Measurements from ENCODE around the gene FASN. TPM values are rescaled to one million over a fixed set of nuclear protein-coding genes. Genes with fewer than 3 reads are reported as not detected.

Gene FASN
- total RNA-seq, 4 donors from 2014 or later: 30.3 to 63.6 (median 44.8) TPM

GRCh38 chr17:82106688-82107305 lies 8.8 kb upstream of the FASN start:
- no peaks in the 10 kb centered on the region for H3K27me3 ChIP-seq
- peaks cover 23 to 61% (median 46%) of the 10 kb centered on the region in 4 donors for H3K4me1 ChIP-seq
- DNase-seq (ENCODE audit: extremely low spot score): no peak
- H3K36me3 ChIP-seq: peaks cover 0 to 7% (median 0%) of the 10 kb centered on the region in 4 donors
- H3K9me3 ChIP-seq: no peaks in the 10 kb centered on the region
- intact Hi-C loops (cut with DNase I): no loop called here
- H3K27ac ChIP-seq (replicated peaks in 1 of 4): peak overlapping the region; percentile 48 to 62 (median 53)
- 72% methylated on average over 9 of the region's 9 CpGs for WGBS
- peak overlapping the region in 3 of 4 donors; percentile 23 to 34 (median 28) for H3K4me3 ChIP-seq
- TF ChIP-seq POLR2A (IDR thresholded peaks at IDR 0.05; ENCODE audit: low read depth) (no peak), CTCF (IDR thresholded peaks at IDR 0.05) (no peak), POLR2AphosphoS5 (IDR thresholded peaks at IDR 0.05) (no peak), EP300 (IDR thresholded peaks at IDR 0.05) (no peak)

GRCh38 chr17:82105882-82106687 lies 8.0 kb upstream of the FASN start:
- H3K4me3 ChIP-seq: peak overlapping the region in 3 of 4 donors; percentile 23 to 34 (median 28)
- no peaks in the 10 kb centered on the region for H3K27me3 ChIP-seq
- DNase-seq (ENCODE audit: extremely low spot score): no peak
- H3K36me3 ChIP-seq: peaks cover 0 to 5% (median 2%) of the 10 kb centered on the region in 4 donors
- H3K4me1 ChIP-seq: peaks cover 29 to 68% (median 53%) of the 10 kb centered on the region in 4 donors
- 33% methylated on average over 10 of the region's 24 CpGs for WGBS
- intact Hi-C loops (cut with DNase I): no loop called here
- no peaks in the 10 kb centered on the region for H3K9me3 ChIP-seq
- H3K27ac ChIP-seq (replicated peaks in 1 of 4): peak overlapping the region; percentile 48 to 62 (median 53)
- TF ChIP-seq POLR2A (IDR thresholded peaks at IDR 0.05; ENCODE audit: low read depth): no peak
- peak in 1 of 3 experiments; percentile 16 for TF ChIP-seq CTCF (IDR thresholded peaks at IDR 0.05)

- Histone ChIP-seq H3K4me3 (no peak overlapping the region), H3K4me1 (peaks cover 32 to 75% (median 59%) of the 10 kb centered on the region in 4 donors), H3K9me3 (no peaks in the 10 kb centered on the region), H3K27ac (replicated peaks in 1 of 4) (peak overlapping the region in 1 of 4 donors; percentile 81), H3K36me3 (peaks cover 0 to 5% (median 2%) of the 10 kb centered on the region in 4 donors), H3K27me3 (no peaks in the 10 kb centered on the region)
- intact Hi-C loops (cut with DNase I): no loop called here
- WGBS: 69% methylated on average over 4 of the region's 13 CpGs
- TF ChIP-seq CTCF (IDR thresholded peaks at IDR 0.05): no peak
- TF ChIP-seq POLR2AphosphoS5 (IDR thresholded peaks at IDR 0.05): no peak
- TF ChIP-seq POLR2A (IDR thresholded peaks at IDR 0.05; ENCODE audit: low read depth): no peak
- TF ChIP-seq EP300 (IDR thresholded peaks at IDR 0.05): no peak
- no peak for DNase-seq (ENCODE audit: extremely low spot score)
Observed at GRCh38 chr17:82105417-82105881, 7.4 kb upstream of the FASN start.

GRCh38 chr17:82104797-82105416 lies 6.9 kb upstream of the FASN start:
- no peak for DNase-seq (ENCODE audit: extremely low spot score)
- WGBS: 92% methylated on average over 9 of the region's 11 CpGs
- peaks cover 33 to 78% (median 64%) of the 10 kb centered on the region in 4 donors for H3K4me1 ChIP-seq
- H3K4me3 ChIP-seq: no peak overlapping the region
- H3K27me3 ChIP-seq: no peaks in the 10 kb centered on the region
- intact Hi-C loops (cut with DNase I): no loop called here
- H3K36me3 ChIP-seq: peaks cover 0 to 5% (median 2%) of the 10 kb centered on the region in 4 donors
- peak overlapping the region in 3 of 4 donors; percentile 68 to 81 (median 78) for H3K27ac ChIP-seq (replicated peaks in 1 of 4)
- no peaks in the 10 kb centered on the region for H3K9me3 ChIP-seq
- TF ChIP-seq POLR2AphosphoS5 (IDR thresholded peaks at IDR 0.05) (no peak), CTCF (IDR thresholded peaks at IDR 0.05) (no peak), EP300 (IDR thresholded peaks at IDR 0.05) (no peak), POLR2A (IDR thresholded peaks at IDR 0.05; ENCODE audit: low read depth) (no peak)
